Liver (tissue), 9 donors: Measurements from ENCODE around the gene RAD51B. TPM values are rescaled to one million over a fixed set of nuclear protein-coding genes. Genes with fewer than 3 reads are reported as not detected.

Experiments
- DNase-seq: peaks from one replicate; pipeline ENCODE4 v3.0.0-alpha.2; 2017; ENCODE audit warnings: low spot score
- H3K27ac ChIP-seq, 2 donors: one replicate each; pipeline ENCODE4 v1.7.0; 2013; ENCODE audit warnings: inconsistent platforms in 2 of 2, low read length in 2 of 2, control low read depth in 1 of 2, low read depth in 1 of 2, mild to moderate bottlenecking in 1 of 2
- H3K27me3 ChIP-seq, 4 donors: one replicate each; pipeline versions ENCODE4 v1.6.1 to v1.7.0; 2013; ENCODE audit warnings: low read length in 3 of 4, inconsistent platforms in 1 of 4, mild to moderate bottlenecking in 1 of 4, moderate library complexity in 1 of 4; ENCODE audit not compliant: control insufficient read depth in 4 of 4, insufficient read depth in 4 of 4
- H3K36me3 ChIP-seq, 4 donors: one replicate each; pipeline versions ENCODE4 v1.6.1 to v1.7.0; 2013; ENCODE audit warnings: low read length in 3 of 4, mild to moderate bottlenecking in 3 of 4, low read depth in 1 of 4, moderate library complexity in 1 of 4; ENCODE audit not compliant: control insufficient read depth in 4 of 4, insufficient read depth in 3 of 4
- H3K4me1 ChIP-seq, 4 donors: one replicate each; pipeline versions ENCODE4 v1.6.1 to v1.7.0; 2013; ENCODE audit warnings: low read length in 3 of 4, mild to moderate bottlenecking in 3 of 4, moderate library complexity in 1 of 4; ENCODE audit not compliant: control insufficient read depth in 4 of 4, insufficient read depth in 4 of 4
- H3K4me3 ChIP-seq, 3 donors: one replicate each; pipeline versions ENCODE4 v1.6.1 to v1.7.0; 2013; ENCODE audit warnings: low read length in 3 of 3, control low read depth in 1 of 3, low read depth in 1 of 3, mild to moderate bottlenecking in 1 of 3
- H3K9ac ChIP-seq, 2 donors: one replicate each; pipeline ENCODE4 v1.7.0; 2013; ENCODE audit warnings: low read length in 2 of 2, mild to moderate bottlenecking in 2 of 2, moderate library complexity in 2 of 2, control low read depth in 1 of 2, low read depth in 1 of 2
- H3K9me3 ChIP-seq, 4 donors: one replicate each; pipeline versions ENCODE4 v1.6.1 to v1.7.0; 2013; ENCODE audit warnings: low read length in 3 of 4; ENCODE audit not compliant: control insufficient read depth in 4 of 4
- ATF3 ChIP-seq: IDR thresholded peaks from 2 replicates; pipeline ENCODE4 v1.6.1; 2016; ENCODE audit warnings: antibody characterized with exemption
- CTCF ChIP-seq: fragments of 150-350 bp; IDR thresholded peaks from 2 replicates; pipeline ENCODE4 v1.5.1; 2017; ENCODE audit warnings: improper control_type of control experiment, low read depth, low read length; ENCODE audit not compliant: missing input control
- EGR1 ChIP-seq, 2 donors: IDR thresholded peaks; 2 replicates each; pipeline ENCODE4 v1.6.1; 2016 to 2018; ENCODE audit warnings: antibody characterized with exemption in 2 of 2, low read depth in 2 of 2
- FOXA1 ChIP-seq: IDR thresholded peaks from 2 replicates; pipeline ENCODE4 v1.6.1; 2016; ENCODE audit warnings: antibody characterized with exemption
- FOXA2 ChIP-seq: IDR thresholded peaks from 2 replicates; pipeline ENCODE4 v1.6.1; 2016; ENCODE audit warnings: antibody characterized with exemption
- GABPA ChIP-seq, 2 donors: IDR thresholded peaks in 1 of 2; conservative IDR thresholded peaks in 1 of 2; 2 replicates each; pipeline ENCODE4 v1.6.1; 2016; ENCODE audit warnings: antibody characterized with exemption in 2 of 2, mild to moderate bottlenecking in 1 of 2, moderate library complexity in 1 of 2
- HNF4G ChIP-seq: IDR thresholded peaks from 2 replicates; pipeline ENCODE4 v1.6.1; 2016; ENCODE audit warnings: antibody characterized with exemption
- MAX ChIP-seq: IDR thresholded peaks from 2 replicates; pipeline ENCODE4 v1.6.1; 2016; ENCODE audit warnings: antibody characterized with exemption
- RAD21 ChIP-seq, 2 donors: IDR thresholded peaks; 2 replicates each; pipeline ENCODE4 v1.6.1; 2016; ENCODE audit warnings: antibody characterized with exemption in 2 of 2, mild to moderate bottlenecking in 2 of 2
- REST ChIP-seq: IDR thresholded peaks from 2 replicates; pipeline ENCODE4 v1.6.1; 2016; ENCODE audit warnings: antibody characterized with exemption, mild to moderate bottlenecking
- RXRA ChIP-seq, 2 donors: IDR thresholded peaks; 2 replicates each; pipeline ENCODE4 v1.6.1; 2017 to 2018; ENCODE audit warnings: antibody characterized with exemption in 2 of 2, mild to moderate bottlenecking in 1 of 2
- SP1 ChIP-seq: IDR thresholded peaks from 2 replicates; pipeline ENCODE4 v1.6.1; 2018; ENCODE audit warnings: antibody characterized with exemption, mild to moderate bottlenecking
- TAF1 ChIP-seq: conservative IDR thresholded peaks from 2 replicates; pipeline ENCODE4 v1.6.1; 2016; ENCODE audit warnings: antibody characterized with exemption, mild to moderate bottlenecking
- YY1 ChIP-seq: IDR thresholded peaks from 2 replicates; pipeline ENCODE4 v1.6.1; 2016; ENCODE audit warnings: antibody characterized with exemption, mild to moderate bottlenecking
- WGBS: extraction: QIAGEN DNeasy Blood & Tissue Kit; methylation state at CpG from one replicate; pipeline ENCODE4 v1.1.7; 2013; 5-methylcytosine and 5-hydroxymethylcytosine counted together
- polyA plus RNA-seq, 2 donors: library from polyadenylated mRNA; stranded (reverse) in 1 of 2; unstranded in 1 of 2; fragments of 200-250 nt in 1 of 2; fragments of >200 nt in 1 of 2; fragmentation: Nextera tagmentation in 1 of 2; extraction: Ambion mirVana in 1 of 2; gene quantifications; one replicate each; pipeline versions ENCODE4 v1.2.1 to v1.2.3, GENCODE V29; 2013 to 2015
- total RNA-seq, 2 donors: library from RNA; depleted of rRNA; stranded (reverse); fragments of >200 nt; gene quantifications; one replicate each; pipeline ENCODE4 v1.2.3, GENCODE V29; 2014
- donor health status: healthy.
- donor health status: healthy.
- donor health status: healthy.
- donor health status: healthy.
- donor health status: healthy.

RAD51B gene
- total and polyA plus RNA-seq, 4 donors: 0.81 to 12.9 (median 2.4) TPM

- no peak for TF ChIP-seq CTCF
- no peak for TF ChIP-seq HNF4G
- no peak for TF ChIP-seq RXRA (IDR thresholded peaks at IDR 0.05)
- no peak for TF ChIP-seq EGR1 (IDR thresholded peaks at IDR 0.05; ENCODE audit: low read depth in 2 of 2)
- no peak for TF ChIP-seq MAX
- no peak for TF ChIP-seq RAD21 (IDR thresholded peaks at IDR 0.05)
- TF ChIP-seq SP1: no peak
Measured at GRCh38 chr14:68580671-68581070, 761.1 kb downstream of the RAD51B start (continued).

- Histone ChIP-seq H3K36me3 (no peaks in the 10 kb centered on the region), H3K4me3 (no peak overlapping the region), H3K27me3 (no peaks in the 10 kb centered on the region), H3K9me3 (no peaks in the 10 kb centered on the region), H3K27ac (no peak overlapping the region), H3K9ac (no peak overlapping the region), H3K4me1 (no peaks in the 10 kb centered on the region)
- no peak for DNase-seq
- TF ChIP-seq FOXA2: no peak
- no peak for TF ChIP-seq TAF1
- TF ChIP-seq CTCF: no peak
- no peak for TF ChIP-seq SP1
- TF ChIP-seq REST: no peak
- TF ChIP-seq ATF3: no peak
- no peak for TF ChIP-seq RXRA (IDR thresholded peaks at IDR 0.05)
- no peak for TF ChIP-seq MAX
- no peak for TF ChIP-seq GABPA (IDR thresholded peaks at IDR 0.05 in 1 of 2, conservative IDR thresholded peaks at IDR 0.05 in 1 of 2)
- TF ChIP-seq YY1: no peak
- no peak for TF ChIP-seq FOXA1
- 87% methylated on average over 13 of the region's 13 CpGs for whole genome bisulfite sequencing
Measured at GRCh38 chr14:68583548-68584280, 764.1 kb downstream of the RAD51B start.
